ENCODE results near the gene TAF7. TPM values are rescaled to one million over a fixed set of nuclear protein-coding genes. Genes with fewer than 3 reads are reported as not detected.

TAF7 gene
- total and polyA plus RNA-seq, 9 donors: 65.1 to 141 (median 102) TPM

GRCh38 chr5:141356133-141356532 is 35.5 kb upstream of the TAF7 start:
- TF ChIP-seq POLR2A (IDR thresholded peaks at IDR 0.05) (no peak), EP300 (IDR thresholded peaks at IDR 0.05) (no peak), CTCF (IDR thresholded peaks at IDR 0.05) (no peak)
- intact Hi-C loops (cut with DNase I): no loop called here
- DNase-seq: no peak
- H3K27me3 ChIP-seq: no peaks in the 10 kb centered on the region
- H3K36me3 ChIP-seq: no peaks in the 10 kb centered on the region
- 68 to 82% (median 77%) methylated on average over 5 of the region's 5 CpGs for WGBS, 3 donors
- H3K4me3 ChIP-seq: no peak overlapping the region
- H3K9me3 ChIP-seq: peaks cover 7 to 52% of the 10 kb centered on the region in 2 donors
- H3K4me1 ChIP-seq (ENCODE audit: insufficient read depth): no peaks in the 10 kb centered on the region
- no peak overlapping the region for H3K27ac ChIP-seq

- Histone ChIP-seq H3K27me3 (no peaks in the 10 kb centered on the region), H3K9me3 (peaks cover 7 to 52% of the 10 kb centered on the region in 2 donors), H3K36me3 (no peaks in the 10 kb centered on the region), H3K4me3 (no peak overlapping the region), H3K27ac (no peak overlapping the region), H3K4me1 (ENCODE audit: insufficient read depth) (no peaks in the 10 kb centered on the region)
- TF ChIP-seq EP300 (IDR thresholded peaks at IDR 0.05) (no peak), CTCF (IDR thresholded peaks at IDR 0.05) (no peak), POLR2A (IDR thresholded peaks at IDR 0.05) (no peak)
- no peak for DNase-seq
- intact Hi-C loops (cut with DNase I): no loop called here
- 43 to 62% (median 53%) methylated on average over 24 of the region's 24 CpGs for WGBS, 3 donors
Observed at GRCh38 chr5:141355641-141356040, 35.1 kb upstream of the TAF7 start.

GRCh38 chr5:141354900-141355469 is 34.4 kb upstream of the TAF7 start, which contains the start of gene PCDHGA4:
Gene PCDHGA4, plus strand, starts transcription at chr5:141355021. Its CDS starts 87 bp downstream, at chr5:141355108.
- no peak for TF ChIP-seq EP300 (IDR thresholded peaks at IDR 0.05)
- no peak for TF ChIP-seq POLR2A (IDR thresholded peaks at IDR 0.05)
- TF ChIP-seq CTCF (IDR thresholded peaks at IDR 0.05): no peak
- DNase-seq: no peak
- Histone ChIP-seq H3K36me3 (no peaks in the 10 kb centered on the region), H3K27me3 (no peaks in the 10 kb centered on the region), H3K4me1 (ENCODE audit: insufficient read depth) (no peaks in the 10 kb centered on the region), H3K27ac (no peak within 1 kb of the TSS), H3K9me3 (peaks cover 7 to 52% of the 10 kb centered on the region in 2 donors), H3K4me3 (peak within 1 kb of the TSS; percentile 10)
- WGBS, 3 donors: 9 to 19% (median 11%) methylated on average over 29 of the region's 29 CpGs
- intact Hi-C loops (cut with DNase I): no loop called here

GRCh38 chr5:141351591-141351990 is 31.0 kb upstream of the TAF7 start:
- Histone ChIP-seq H3K4me1 (ENCODE audit: insufficient read depth) (no peaks in the 10 kb centered on the region), H3K36me3 (no peaks in the 10 kb centered on the region), H3K9me3 (peaks cover under 1 to 44% of the 10 kb centered on the region in 2 donors), H3K4me3 (no peak overlapping the region), H3K27ac (no peak overlapping the region), H3K27me3 (no peaks in the 10 kb centered on the region)
- WGBS, 3 donors: 29 to 41% (median 35%) methylated on average over 16 to 34 of the region's 36 CpGs
- intact Hi-C loops (cut with DNase I): no loop called here
- TF ChIP-seq POLR2A (IDR thresholded peaks at IDR 0.05): no peak
- no peak for TF ChIP-seq CTCF (IDR thresholded peaks at IDR 0.05)
- TF ChIP-seq EP300 (IDR thresholded peaks at IDR 0.05): no peak
- DNase-seq: no peak

All from ovary (tissue), 9 donors.